Ovary (tissue), 3 donors: ENCODE measurements around the gene GOLGA2.

ENCODE experiments used
- CTCF ChIP-seq, 3 donors: fragments of 450-650 bp in 2 of 3; fragments of 200-600 bp in 1 of 3; IDR thresholded peaks; one replicate each; pipeline versions ENCODE4 v1.5.1 to v1.8.0; 2016 to 2022; ENCODE audit warnings: antibody characterized with exemption in 3 of 3, mild to moderate bottlenecking in 1 of 3
- POLR2A ChIP-seq: fragments of 450-650 bp; IDR thresholded peaks from one replicate; pipeline ENCODE4 v1.6.1; 2017; ENCODE audit warnings: antibody characterized with exemption, mild to moderate bottlenecking, moderate library complexity
- donor health status: DM: no; HTN: no; CAD: no.

DNA sequence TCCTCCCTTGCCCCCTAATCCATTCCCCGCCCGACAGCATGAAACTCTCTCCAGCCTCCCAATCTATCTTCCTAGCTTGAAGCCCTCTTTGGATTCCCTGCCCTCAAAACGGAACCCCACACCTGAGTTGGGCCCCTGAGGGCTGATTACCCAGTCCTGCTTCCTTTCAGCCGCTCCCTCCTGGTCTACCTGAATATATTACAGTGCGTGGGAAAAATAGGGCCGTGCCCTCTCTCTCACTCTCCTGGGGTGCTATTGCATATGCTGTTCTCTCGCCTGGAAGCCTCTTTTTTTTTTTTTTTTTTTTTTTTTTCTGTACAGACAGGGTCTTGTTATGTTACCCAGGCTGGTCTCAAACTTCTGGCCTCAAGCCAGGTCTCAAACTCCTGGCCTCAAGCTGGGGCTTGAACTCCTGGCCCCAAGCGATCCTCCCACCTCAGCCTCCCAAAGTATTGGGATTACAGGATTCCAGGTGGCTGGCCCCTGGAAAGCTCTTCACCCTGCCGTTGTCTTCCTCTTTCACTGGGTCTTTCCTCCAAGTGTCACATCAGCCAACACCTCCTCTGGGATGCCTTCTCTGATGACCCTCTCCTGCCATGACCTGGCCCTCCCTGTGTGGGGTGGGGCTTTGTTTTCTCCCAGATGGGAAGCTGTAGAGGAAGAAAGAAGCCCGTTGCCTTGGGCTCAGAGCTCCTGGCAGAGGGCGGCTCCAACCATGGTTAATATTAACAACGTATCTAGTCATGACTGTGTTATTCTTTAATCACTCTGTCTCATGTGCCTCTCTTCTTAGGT is 64.4 kb downstream of the GOLGA2 start:
- no peak for TF ChIP-seq CTCF (IDR thresholded peaks at IDR 0.05)
- TF ChIP-seq POLR2A = no peak
